Body of pancreas (tissue), 4 donors: ENCODE results near the gene PPP2R5B. TPM values are rescaled to one million over a fixed set of nuclear protein-coding genes. Genes with fewer than 3 reads are reported as not detected.

Experiments
- ATAC-seq: fragments of 150-250 bp; one replicate; pipeline ENCODE4 v1.9.1; 2016
- DNase-seq, 4 donors: peaks; one replicate each; pipeline ENCODE4 v3.0.0-alpha.2; 2019
- H3K27ac ChIP-seq, 4 donors: fragments of 200-600 bp; sonication (generic); 1 replicate in 3 of 4; 2 replicates in 1 of 4; pipeline versions ENCODE4 v1.5.1 to v1.6.1; 2016 to 2019; ENCODE audit warnings: mild to moderate bottlenecking in 1 of 4, mixed read lengths in 1 of 4, moderate library complexity in 1 of 4
- H3K27me3 ChIP-seq, 2 donors: fragments of 200-600 bp; sonication (generic); one replicate each; pipeline ENCODE4 v1.6.0; 2016; ENCODE audit warnings: mild to moderate bottlenecking in 1 of 2
- H3K36me3 ChIP-seq, 2 donors: fragments of 200-600 bp; sonication (generic); replicated peaks in 1 of 2; 2 replicates each; pipeline ENCODE4 v1.5.1; 2016; ENCODE audit warnings: low read depth in 2 of 2; ENCODE audit not compliant: insufficient read depth in 1 of 2
- H3K4me1 ChIP-seq: fragments of 200-600 bp; sonication (generic); one replicate; pipeline ENCODE4 v1.6.0; 2016
- H3K4me3 ChIP-seq, 2 donors: fragments of 200-600 bp; sonication (generic); 1 replicate in 1 of 2; 2 replicates in 1 of 2; pipeline ENCODE4 v1.5.1; 2016 to 2019
- H3K9me3 ChIP-seq, 3 donors: fragments of 200-600 bp; sonication (generic); 1 replicate in 2 of 3; 2 replicates in 1 of 3; pipeline ENCODE4 v1.5.1; 2016
- CTCF ChIP-seq, 7 experiments: fragments of 450-650 bp in 4 of 7; fragments of 200-600 bp in 3 of 7; sonication (generic) in 3 of 7; IDR thresholded peaks; one replicate each; pipeline ENCODE4 v1.5.1; 2016 to 2019; ENCODE audit warnings: antibody characterized with exemption in 7 of 7
- POLR2A ChIP-seq, 3 donors: fragments of 450-650 bp; IDR thresholded peaks; one replicate each; pipeline ENCODE4 v1.6.1; 2016; ENCODE audit warnings: antibody characterized with exemption in 3 of 3, mild to moderate bottlenecking in 2 of 3
- WGBS, 2 donors: methylation state at CpG; one replicate each; pipeline ENCODE4 v1.1.5; 2017; 5-methylcytosine and 5-hydroxymethylcytosine counted together
- intact Hi-C: fragments of 100-400 bp; cut with DNase I; formaldehyde crosslinking; loops from one replicate; pipeline ENCODE4 v1.15.1; 2023
- total RNA-seq, 2 donors: library from RNA; depleted of rRNA; stranded (reverse); fragments of >200 nt; gene quantifications; one replicate each; pipeline ENCODE4 v1.1.0, GENCODE V29; 2016

Gene PPP2R5B
- total RNA-seq, 2 donors from 2014 or later, result 12.7 to 35.6 TPM

GRCh38 chr11:64877390-64878222 lies 46.9 kb upstream of the PPP2R5B start:
- peak; percentile 2 for ATAC-seq
- DNase-seq, result no peak
- no peaks in the 10 kb centered on the region for H3K27me3 ChIP-seq
- peak overlapping the region; percentile 51 to 91 (median 82) for H3K27ac ChIP-seq
- no peaks in the 10 kb centered on the region for H3K9me3 ChIP-seq
- intact Hi-C loops, result no loop called here
- H3K36me3 ChIP-seq, result no peaks in the 10 kb centered on the region
- peak overlapping the region; percentile 36 to 89 for H3K4me3 ChIP-seq
- 1 to 2% methylated on average over 10 to 41 of the region's 41 CpGs for WGBS, 2 donors
- peaks cover 39% of the 10 kb centered on the region for H3K4me1 ChIP-seq
- TF ChIP-seq CTCF (IDR thresholded peaks at IDR 0.05) (no peak), POLR2A (IDR thresholded peaks at IDR 0.05) (no peak)

- Histone ChIP-seq H3K9me3 (no peaks in the 10 kb centered on the region), H3K27me3 (no peaks in the 10 kb centered on the region), H3K4me3 (peak overlapping the region; percentile 36 to 89), H3K36me3 (no peaks in the 10 kb centered on the region), H3K27ac (peak overlapping the region; percentile 51 to 91 (median 82)), H3K4me1 (peaks cover 39% of the 10 kb centered on the region)
- DNase-seq, result no peak
- intact Hi-C loops, result no loop called here
- 0% methylated on average over 19 of the region's 21 CpGs; no CpG with 5 or more reads in 1 of the 2 donors for WGBS, 2 donors
- TF ChIP-seq CTCF (IDR thresholded peaks at IDR 0.05) (no peak), POLR2A (IDR thresholded peaks at IDR 0.05) (no peak)
- ATAC-seq, result peak; percentile 28
Measured at GRCh38 chr11:64878223-64878493, 46.3 kb upstream of the PPP2R5B start.

GRCh38 chr11:64878494-64879243 lies 45.8 kb upstream of the PPP2R5B start, which contains the start of gene EHD1:
Gene EHD1 (minus strand): TSS chr11:64878621. CDS start chr11:64878464, 157 bp downstream.
- Histone ChIP-seq H3K4me3 (peak within 1 kb of the TSS; percentile 63 to 89), H3K36me3 (no peaks in the 10 kb centered on the region), H3K4me1 (peaks cover 39% of the 10 kb centered on the region), H3K27me3 (no peaks in the 10 kb centered on the region), H3K9me3 (no peaks in the 10 kb centered on the region), H3K27ac (peak within 1 kb of the TSS; percentile 71 to 91 (median 82))
- TF ChIP-seq POLR2A (IDR thresholded peaks at IDR 0.05) (peak; percentile 99), CTCF (IDR thresholded peaks at IDR 0.05) (peak in 6 of 7 experiments; percentile 28 to 73 (median 50))
- ATAC-seq (peak; percentile 93), DNase-seq (peak; percentile 99 to 100 (median 100))
- intact Hi-C loops, result no loop called here
- 0% methylated on average over 16 to 43 of the region's 75 CpGs for WGBS, 2 donors

- intact Hi-C loops, result no loop called here
- 11 to 20% methylated on average over 16 of the region's 16 CpGs for WGBS, 2 donors
- Histone ChIP-seq H3K4me1 (peaks cover 39% of the 10 kb centered on the region), H3K4me3 (peak overlapping the region; percentile 52 to 63), H3K36me3 (no peaks in the 10 kb centered on the region), H3K9me3 (no peaks in the 10 kb centered on the region), H3K27ac (peak overlapping the region; percentile 71 to 91 (median 82)), H3K27me3 (no peaks in the 10 kb centered on the region)
- no peak for TF ChIP-seq POLR2A (IDR thresholded peaks at IDR 0.05)
- no peak for TF ChIP-seq CTCF (IDR thresholded peaks at IDR 0.05)
- DNase-seq (no peak), ATAC-seq (peak; percentile 3)
Measured at GRCh38 chr11:64879244-64879900, 45.1 kb upstream of the PPP2R5B start.
